Progenitor cell of endocrine pancreas (in vitro differentiated cells): ENCODE data around the gene MED12L. TPM values are rescaled to one million over a fixed set of nuclear protein-coding genes. Genes with fewer than 3 reads are reported as not detected.
"Not testable (repeated sequence)": the region's sequence is repeated elsewhere in the genome, so short reads cannot be mapped to it uniquely, and the experiment has no call there.

Source experiments
- DNase-seq: peaks from one replicate; pipeline ENCODE4 v3.0.0; 2021; ENCODE audit warnings: low spot score; ENCODE audit not compliant: unreplicated experiment
- H3K27ac Mint-ChIP-seq: 2 replicates; pipeline ENCODE4 v1.8.0; 2021; ENCODE audit warnings: mild to moderate bottlenecking, moderate library complexity, mixed read lengths
- H3K27me3 Mint-ChIP-seq: 2 replicates; pipeline ENCODE4 v1.8.0; 2021; ENCODE audit warnings: mixed read lengths
- H3K36me3 Mint-ChIP-seq: 2 replicates; pipeline ENCODE4 v1.8.0; 2022; ENCODE audit warnings: mixed read lengths; ENCODE audit not compliant: insufficient read depth
- H3K4me1 Mint-ChIP-seq: 2 replicates; pipeline ENCODE4 v1.8.0; 2021; ENCODE audit warnings: low read depth, mixed read lengths
- H3K4me3 Mint-ChIP-seq: 2 replicates; pipeline ENCODE4 v1.8.0; 2021; ENCODE audit warnings: low read depth, mild to moderate bottlenecking, moderate library complexity, mixed read lengths
- H3K9me3 Mint-ChIP-seq: 2 replicates; pipeline ENCODE4 v1.8.0; 2021; ENCODE audit warnings: low read depth, mixed read lengths
- CTCF ChIP-seq: fragments of 200-600 bp; sonication (generic); IDR thresholded peaks from one replicate; pipeline ENCODE4 v1.5.0; 2021; ENCODE audit warnings: antibody characterized with exemption, mild to moderate bottlenecking; ENCODE audit not compliant: unreplicated experiment
- total RNA-seq: library from RNA; stranded (reverse); gene quantifications from 2 replicates; pipeline ENCODE4 v1.2.1, GENCODE V29; 2021

The MED12L gene
- total RNA-seq, 1 donor from 2014 or later, result 8.9 TPM

GRCh38 chr3:151234825-151235224, 149.4 kb downstream of the MED12L start:
- TF ChIP-seq CTCF, result no peak
- Mint-ChIP-seq H3K9me3 (no peaks in the 10 kb centered on the region), H3K36me3 (no peaks in the 10 kb centered on the region), H3K4me1 (no peaks in the 10 kb centered on the region), H3K27ac (no peak overlapping the region), H3K4me3 (no peak overlapping the region), H3K27me3 (no peaks in the 10 kb centered on the region)
- no peak for DNase-seq

GRCh38 chr3:151236316-151236715, 150.9 kb downstream of the MED12L start:
- TF ChIP-seq CTCF, result no peak

GRCh38 chr3:151236736-151237135, 151.3 kb downstream of the MED12L start:
- TF ChIP-seq CTCF, result no peak
- H3K27ac Mint-ChIP-seq, result no peak overlapping the region
- peaks cover 5% of the 10 kb centered on the region for H3K9me3 Mint-ChIP-seq
- H3K4me1 Mint-ChIP-seq, result no peaks in the 10 kb centered on the region
- no peaks in the 10 kb centered on the region for H3K27me3 Mint-ChIP-seq
- H3K4me3 Mint-ChIP-seq, result no peak overlapping the region
- peaks cover 4% of the 10 kb centered on the region for H3K36me3 Mint-ChIP-seq
- DNase-seq, result no peak

More at GRCh38 chr3:151236316-151236715, 150.9 kb downstream of the MED12L start:
- no peak overlapping the region for H3K27ac Mint-ChIP-seq
- H3K9me3 Mint-ChIP-seq, result peaks cover 1% of the 10 kb centered on the region
- no peak for DNase-seq
- H3K4me3 Mint-ChIP-seq, result no peak overlapping the region
- no peaks in the 10 kb centered on the region for H3K4me1 Mint-ChIP-seq
- peaks cover 1% of the 10 kb centered on the region for H3K36me3 Mint-ChIP-seq
- no peaks in the 10 kb centered on the region for H3K27me3 Mint-ChIP-seq

- H3K4me3 Mint-ChIP-seq, result peak overlapping the region; percentile 58
- not testable (repeated sequence) for H3K27ac Mint-ChIP-seq, H3K4me1 Mint-ChIP-seq, H3K9me3 Mint-ChIP-seq, H3K36me3 Mint-ChIP-seq, DNase-seq, H3K27me3 Mint-ChIP-seq
These were observed 156.5 kb downstream of the MED12L start for GRCh38 chr3:151242006-151242405.

GRCh38 chr3:151248772-151249337, 163.4 kb downstream of the MED12L start:
- no peak for DNase-seq
- H3K27me3 Mint-ChIP-seq, result no peaks in the 10 kb centered on the region
- no peak overlapping the region for H3K27ac Mint-ChIP-seq
- TF ChIP-seq CTCF, result no peak
- peaks cover 4% of the 10 kb centered on the region for H3K4me1 Mint-ChIP-seq
- no peaks in the 10 kb centered on the region for H3K36me3 Mint-ChIP-seq
- H3K9me3 Mint-ChIP-seq, result peaks cover 3% of the 10 kb centered on the region
- no peak overlapping the region for H3K4me3 Mint-ChIP-seq

GRCh38 chr3:151256749-151257148, 171.3 kb downstream of the MED12L start:
- Mint-ChIP-seq H3K4me3 (no peak overlapping the region), H3K27me3 (no peaks in the 10 kb centered on the region), H3K27ac (no peak overlapping the region), H3K36me3 (peaks cover 2% of the 10 kb centered on the region), H3K9me3 (no peaks in the 10 kb centered on the region), H3K4me1 (peaks cover 5% of the 10 kb centered on the region)
- DNase-seq, result no peak
- TF ChIP-seq CTCF, result no peak
